ENCODE results near the gene MT3.

MT3 gene

GRCh38 chr16:56549161-56549560, 40.2 kb upstream of the MT3 start:
- Histone ChIP-seq H3K9me3 (no peaks in the 10 kb centered on the region), H3K4me1 (ENCODE audit: control insufficient read depth in 1 of 2, insufficient read depth in 1 of 2, low read depth in 1 of 2, low read length in 1 of 2) (no peaks in the 10 kb centered on the region), H3K27me3 (peaks cover 44% of the 10 kb centered on the region), H3K36me3 (no peaks in the 10 kb centered on the region), H3K4me3 (ENCODE audit: low read depth in 1 of 2, low read length in 1 of 2) (no peak overlapping the region), H3K27ac (no peak overlapping the region)
- TF ChIP-seq, protein P1, sequence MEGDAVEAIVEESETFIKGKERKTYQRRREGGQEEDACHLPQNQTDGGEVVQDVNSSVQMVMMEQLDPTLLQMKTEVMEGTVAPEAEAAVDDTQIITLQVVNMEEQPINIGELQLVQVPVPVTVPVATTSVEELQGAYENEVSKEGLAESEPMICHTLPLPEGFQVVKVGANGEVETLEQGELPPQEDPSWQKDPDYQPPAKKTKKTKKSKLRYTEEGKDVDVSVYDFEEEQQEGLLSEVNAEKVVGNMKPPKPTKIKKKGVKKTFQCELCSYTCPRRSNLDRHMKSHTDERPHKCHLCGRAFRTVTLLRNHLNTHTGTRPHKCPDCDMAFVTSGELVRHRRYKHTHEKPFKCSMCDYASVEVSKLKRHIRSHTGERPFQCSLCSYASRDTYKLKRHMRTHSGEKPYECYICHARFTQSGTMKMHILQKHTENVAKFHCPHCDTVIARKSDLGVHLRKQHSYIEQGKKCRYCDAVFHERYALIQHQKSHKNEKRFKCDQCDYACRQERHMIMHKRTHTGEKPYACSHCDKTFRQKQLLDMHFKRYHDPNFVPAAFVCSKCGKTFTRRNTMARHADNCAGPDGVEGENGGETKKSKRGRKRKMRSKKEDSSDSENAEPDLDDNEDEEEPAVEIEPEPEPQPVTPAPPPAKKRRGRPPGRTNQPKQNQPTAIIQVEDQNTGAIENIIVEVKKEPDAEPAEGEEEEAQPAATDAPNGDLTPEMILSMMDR (IDR thresholded peaks at IDR 0.05), result no peak

GRCh38 chr16:56549744-56550385, 39.5 kb upstream of the MT3 start:
- no peaks in the 10 kb centered on the region for H3K36me3 ChIP-seq
- H3K4me1 ChIP-seq (ENCODE audit: control insufficient read depth in 1 of 2, insufficient read depth in 1 of 2, low read depth in 1 of 2, low read length in 1 of 2), result no peaks in the 10 kb centered on the region
- no peak overlapping the region for H3K27ac ChIP-seq
- TF ChIP-seq, protein P1 (IDR thresholded peaks at IDR 0.05), result no peak
- no peak overlapping the region for H3K4me3 ChIP-seq (ENCODE audit: low read depth in 1 of 2, low read length in 1 of 2)
- H3K9me3 ChIP-seq, result no peaks in the 10 kb centered on the region
- peaks cover 45% of the 10 kb centered on the region for H3K27me3 ChIP-seq

DNA sequence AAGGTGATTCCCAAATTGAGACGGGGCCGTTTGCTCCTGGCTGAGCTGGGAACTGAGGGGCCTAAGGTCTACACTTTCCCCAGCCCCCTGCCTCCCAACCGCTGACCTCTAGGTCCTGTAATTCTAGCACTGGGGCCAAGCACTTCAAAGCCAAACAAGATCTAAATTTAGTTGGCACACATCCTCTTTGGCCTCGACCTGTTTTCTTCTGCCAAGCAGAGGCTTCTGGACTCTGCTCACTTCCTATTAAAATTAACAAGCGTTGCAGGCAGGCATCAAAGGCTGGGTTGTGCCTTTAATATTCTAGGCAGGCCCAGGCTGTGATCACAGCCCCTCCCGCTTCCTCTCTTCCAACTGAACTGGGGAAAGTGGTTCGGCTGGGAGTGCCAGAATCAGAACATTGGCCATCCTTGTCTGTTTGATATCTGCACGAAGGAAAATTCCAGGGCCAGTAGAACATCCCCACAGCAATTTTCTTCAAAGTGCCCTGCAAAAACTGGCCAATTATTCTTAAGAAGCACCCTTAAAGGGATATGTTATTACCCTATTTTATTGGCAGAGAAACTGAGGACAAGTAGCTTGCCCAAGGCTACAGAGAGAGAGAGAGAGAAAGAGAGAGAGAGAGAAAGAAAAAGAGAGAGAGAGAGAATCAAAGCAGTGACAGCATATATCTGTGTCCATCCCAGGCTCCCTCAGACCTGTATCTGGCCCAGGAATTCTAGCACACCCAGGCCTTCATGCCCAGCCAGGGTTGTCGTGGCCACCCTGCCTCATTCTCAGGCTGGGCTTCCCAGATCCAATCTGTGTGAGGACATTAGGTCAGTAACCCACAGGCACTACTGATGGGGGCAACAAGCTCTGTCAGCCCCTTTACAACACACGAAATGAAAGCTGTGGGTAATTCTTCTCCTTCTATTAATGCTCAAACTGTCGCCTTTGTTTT, 37.3 kb upstream of the MT3 start:
- Histone ChIP-seq H3K4me1 (ENCODE audit: control insufficient read depth in 1 of 2, insufficient read depth in 1 of 2, low read depth in 1 of 2, low read length in 1 of 2) (no peaks in the 10 kb centered on the region), H3K27me3 (peaks cover 43% of the 10 kb centered on the region), H3K9me3 (no peaks in the 10 kb centered on the region), H3K4me3 (ENCODE audit: low read depth in 1 of 2, low read length in 1 of 2) (no peak overlapping the region), H3K27ac (no peak overlapping the region), H3K36me3 (no peaks in the 10 kb centered on the region)
- TF ChIP-seq, protein P1 (IDR thresholded peaks at IDR 0.05), result no peak

GRCh38 chr16:56554441-56554840, 34.9 kb upstream of the MT3 start:
- no peaks in the 10 kb centered on the region for H3K4me1 ChIP-seq (ENCODE audit: control insufficient read depth in 1 of 2, insufficient read depth in 1 of 2, low read depth in 1 of 2, low read length in 1 of 2)
- TF ChIP-seq, protein P1 (IDR thresholded peaks at IDR 0.05), result no peak

GRCh38 chr16:56558024-56558747, 31.1 kb upstream of the MT3 start:
- Histone ChIP-seq H3K27me3 (peaks cover 36% of the 10 kb centered on the region), H3K9me3 (no peaks in the 10 kb centered on the region), H3K4me3 (ENCODE audit: low read depth in 1 of 2, low read length in 1 of 2) (no peak overlapping the region), H3K36me3 (no peaks in the 10 kb centered on the region), H3K27ac (no peak overlapping the region), H3K4me1 (ENCODE audit: control insufficient read depth in 1 of 2, insufficient read depth in 1 of 2, low read depth in 1 of 2, low read length in 1 of 2) (no peaks in the 10 kb centered on the region)
- TF ChIP-seq, protein P1 (IDR thresholded peaks at IDR 0.05), result no peak

More at GRCh38 chr16:56554441-56554840, 34.9 kb upstream of the MT3 start:
- H3K27ac ChIP-seq, result no peak overlapping the region
- H3K9me3 ChIP-seq, result no peaks in the 10 kb centered on the region
- no peak overlapping the region for H3K4me3 ChIP-seq (ENCODE audit: low read depth in 1 of 2, low read length in 1 of 2)
- H3K36me3 ChIP-seq, result no peaks in the 10 kb centered on the region
- H3K27me3 ChIP-seq, result peaks cover 42% of the 10 kb centered on the region
